OCI-LY7 (cell line): ENCODE data around the gene PCDHB12. TPM values are rescaled to one million over a fixed set of nuclear protein-coding genes. Genes with fewer than 3 reads are reported as not detected.
A peak's percentile ranks its signal among the peaks of the same experiment; 100 is the strongest.
"Not testable (repeated sequence)": the region's sequence is repeated elsewhere in the genome, so short reads cannot be mapped to it uniquely, and the experiment has no call there.

ENCODE experiments used
- BruUV-seq: library from RNA; stranded (reverse); fragments of 400-500 nt; replicated peaks from 2 replicates; lab custom pipeline; 2021; lab: Mats Ljungman, UMichigan
- CTCF ChIA-PET: fragments of 300-600 bp; sonication (Branson Sonifier 250); formaldehyde crosslinking; loops from one replicate; lab custom pipeline; 2022; ENCODE audit warnings: antibody characterized with exemption; ENCODE audit not compliant: unreplicated experiment; lab: Charles Lee
- POLR2A ChIA-PET: fragments of 300-600 bp; sonication (Branson Sonifier 250); formaldehyde crosslinking; loops from one replicate; lab custom pipeline; 2022; ENCODE audit warnings: antibody characterized with exemption; lab: Charles Lee
- DNase-seq: peaks from one replicate; pipeline ENCODE4 v3.0.0-alpha.2; 2015; ENCODE audit warnings: low spot score
- H2AFZ ChIP-seq: fragments of 200-600 bp; sonication (generic), shearing (Covaris generic); 2 replicates; pipeline ENCODE4 v1.6.1; 2014; ENCODE audit warnings: mild to moderate bottlenecking, antibody characterized with exemption, low read length, moderate library complexity
- H3K27ac ChIP-seq: fragments of 200-600 bp; sonication (generic); 2 replicates; pipeline ENCODE4 v1.5.1; 2014; ENCODE audit warnings: mixed run types, low read depth, mild to moderate bottlenecking, moderate library complexity, low read length, inconsistent platforms; ENCODE audit not compliant: poor library complexity, severe bottlenecking
- H3K36me3 ChIP-seq: fragments of 200-600 bp; sonication (generic); 2 replicates; pipeline ENCODE4 v1.6.1; 2014; ENCODE audit warnings: mild to moderate bottlenecking, antibody characterized with exemption, low read length, moderate library complexity, mixed read lengths; ENCODE audit not compliant: insufficient read depth
- H3K4me1 ChIP-seq: fragments of 200-600 bp; sonication (generic); 2 replicates; pipeline ENCODE4 v1.5.1; 2014; ENCODE audit warnings: mild to moderate bottlenecking, low read length; ENCODE audit not compliant: insufficient read depth, poor library complexity, severe bottlenecking
- H3K4me2 ChIP-seq: fragments of 200-600 bp; sonication (generic); 2 replicates; pipeline ENCODE4 v1.6.1; 2014; ENCODE audit warnings: mild to moderate bottlenecking, low read length
- H3K4me3 ChIP-seq: fragments of 200-600 bp; sonication (generic); 2 replicates; pipeline ENCODE4 v1.5.1; 2014; ENCODE audit warnings: mild to moderate bottlenecking, low read depth, low read length; ENCODE audit not compliant: poor library complexity, severe bottlenecking
- H3K79me2 ChIP-seq: fragments of 200-600 bp; sonication (generic); 2 replicates; pipeline ENCODE4 v1.6.1; 2016; ENCODE audit warnings: low read depth, mild to moderate bottlenecking, low read length, moderate library complexity, mixed read lengths; ENCODE audit not compliant: insufficient read depth
- H3K9me2 ChIP-seq: fragments of 200-600 bp; sonication (generic); 2 replicates; pipeline ENCODE4 v1.6.1; 2016; ENCODE audit warnings: mild to moderate bottlenecking, low read length, mixed read lengths; ENCODE audit not compliant: insufficient read depth
- H3K9me3 ChIP-seq: fragments of 200-600 bp; sonication (generic); 2 replicates; pipeline ENCODE4 v1.6.1; 2014; ENCODE audit warnings: mild to moderate bottlenecking, mixed run types, low read length, mixed read lengths
- H4K20me1 ChIP-seq: fragments of 200-600 bp; sonication (generic); 2 replicates; pipeline ENCODE4 v1.6.1; 2014; ENCODE audit warnings: mild to moderate bottlenecking, antibody characterized with exemption, low read length, moderate library complexity, mixed read lengths; ENCODE audit not compliant: insufficient read depth
- CTCF ChIP-seq: fragments of 200-600 bp; sonication (generic); conservative IDR thresholded peaks from 2 replicates; pipeline ENCODE4 v1.5.1; 2014; ENCODE audit warnings: mild to moderate bottlenecking, antibody characterized with exemption, low read length, moderate library complexity, mixed read lengths
- EZH2phosphoT487 ChIP-seq: fragments of 200-600 bp; sonication (generic); IDR thresholded peaks from 2 replicates; pipeline ENCODE4 v1.6.1; 2018; ENCODE audit warnings: low read depth, borderline replicate concordance, mild to moderate bottlenecking, mixed run types, antibody characterized with exemption, low read length, moderate library complexity, mixed read lengths
- intact Hi-C: fragments of 100-400 bp; cut with micrococcal nuclease; formaldehyde crosslinking; loops from one replicate; pipeline ENCODE4 v1.10.0; 2022; ENCODE audit not compliant: unreplicated experiment
- total RNA-seq, 2 experiments: library from RNA; depleted of rRNA in 1 of 2; stranded (reverse); fragments of >200 nt in 1 of 2; shearing (Covaris generic) in 1 of 2; gene quantifications; 2 replicates each; pipeline ENCODE4 v1.2.3, GENCODE V29; 2014 to 2022

PCDHB12 gene
- total RNA-seq, 2 experiments from 2014 or later, result not detected

- H3K27ac ChIP-seq, result no peak within 1 kb of the TSS
- peak within 1 kb of the TSS; percentile 39; the same call in 1 of the 2 replicates for H3K4me2 ChIP-seq
- no peaks in the 10 kb centered on the region for H3K36me3 ChIP-seq
- ChIA-PET CTCF (interaction anchor here (0.5 to 1.0 kb wide), 2 partner anchors 23 to 97 kb away, joined by 3 read pairs; partner anchors contain the start of gene TAF7), POLR2A (interaction anchor here (0.7 to 0.8 kb wide), 2 partner anchors 17 to 1158 kb away, joined by 3 to 4 read pairs; no protein-coding TSS in a partner anchor)
- H4K20me1 ChIP-seq, result no peaks in the 10 kb centered on the region
- DNase-seq, result peak; percentile 34
- H3K4me1 ChIP-seq, result no peaks in the 10 kb centered on the region
- no TSS peak for BruUV-seq
- no peaks in the 10 kb centered on the region for H3K9me3 ChIP-seq
- no peaks in the 10 kb centered on the region for H3K79me2 ChIP-seq
- no peaks in the 10 kb centered on the region for H3K9me2 ChIP-seq
- H3K4me3 ChIP-seq, result no peak within 1 kb of the TSS
- no peak for TF ChIP-seq EZH2phosphoT487
- TF ChIP-seq CTCF, result peak; percentile 73
- no peak within 1 kb of the TSS for H2AFZ ChIP-seq
- intact Hi-C loops, result no loop called here
These were observed 14.7 kb downstream of the PCDHB12 start, which contains the start of gene PCDHB14 for GRCh38 chr5:141223112-141223783. Gene PCDHB14, plus strand, starts transcription at chr5:141223343. Its CDS starts 163 bp downstream, at chr5:141223506.

- H3K9me2 ChIP-seq, H3K4me3 ChIP-seq, H3K27ac ChIP-seq, H2AFZ ChIP-seq, H3K4me2 ChIP-seq, H3K4me1 ChIP-seq, H3K79me2 ChIP-seq, DNase-seq, BruUV-seq, intact Hi-C loops, POLR2A ChIA-PET, H3K9me3 ChIP-seq, CTCF ChIA-PET, H4K20me1 ChIP-seq, H3K36me3 ChIP-seq: not testable (repeated sequence)
These were observed 16.3 kb downstream of the PCDHB12 start for GRCh38 chr5:141224844-141225243.

GRCh38 chr5:141225421-141225820, 16.9 kb downstream of the PCDHB12 start:
- H3K79me2 ChIP-seq, H3K9me3 ChIP-seq, H3K4me3 ChIP-seq, H3K9me2 ChIP-seq, POLR2A ChIA-PET, intact Hi-C loops, H3K36me3 ChIP-seq, H3K4me1 ChIP-seq, BruUV-seq, CTCF ChIA-PET, H3K27ac ChIP-seq, DNase-seq, H3K4me2 ChIP-seq, H2AFZ ChIP-seq, H4K20me1 ChIP-seq: not testable (repeated sequence)
